Ascending aorta (tissue), 2 donors: ENCODE data around the gene CD300LF. TPM values are rescaled to one million over a fixed set of nuclear protein-coding genes. Genes with fewer than 3 reads are reported as not detected.
A peak's percentile ranks its signal among the peaks of the same experiment; 100 is the strongest.

ENCODE experiments used
- DNase-seq, 2 donors: peaks; one replicate each; pipeline ENCODE4 v3.0.0-alpha.2; 2019; ENCODE audit warnings: low spot score in 2 of 2
- H3K27ac ChIP-seq, 2 donors: fragments of 200-600 bp; sonication (generic); one replicate each; pipeline ENCODE4 v1.5.1; 2016 to 2017; ENCODE audit warnings: mild to moderate bottlenecking in 1 of 2
- H3K27me3 ChIP-seq: fragments of 200-600 bp; sonication (generic); one replicate; pipeline ENCODE4 v1.5.1; 2017
- H3K36me3 ChIP-seq, 2 donors: fragments of 200-600 bp; sonication (generic); one replicate each; pipeline ENCODE4 v1.5.1; 2016
- H3K4me1 ChIP-seq, 2 donors: fragments of 200-600 bp; sonication (generic); one replicate each; pipeline ENCODE4 v1.5.1; 2016 to 2017; ENCODE audit warnings: mild to moderate bottlenecking in 1 of 2
- H3K4me3 ChIP-seq, 2 donors: fragments of 200-600 bp; sonication (generic); one replicate each; pipeline ENCODE4 v1.5.1; 2016 to 2017; ENCODE audit warnings: mild to moderate bottlenecking in 1 of 2
- H3K9me3 ChIP-seq, 2 donors: fragments of 200-600 bp; sonication (generic); one replicate each; pipeline ENCODE4 v1.5.1; 2016
- CTCF ChIP-seq, 3 experiments: fragments of 200-600 bp in 2 of 3; fragments of 450-650 bp in 1 of 3; sonication (generic) in 2 of 3; IDR thresholded peaks; one replicate each; pipeline ENCODE4 v1.5.1; 2016 to 2019; ENCODE audit warnings: antibody characterized with exemption in 3 of 3, mild to moderate bottlenecking in 1 of 3, moderate library complexity in 1 of 3
- intact Hi-C: fragments of 100-400 bp; cut with DNase I; formaldehyde crosslinking; loops from one replicate; pipeline ENCODE4 v1.15.1; 2023
- total RNA-seq: library from RNA; depleted of rRNA; stranded (reverse); fragments of >200 nt; gene quantifications from one replicate; pipeline ENCODE4 v1.1.0, GENCODE V29; 2016

Gene CD300LF
- total RNA-seq, 1 donor from 2014 or later, result not detected

- no peak overlapping the region for H3K4me3 ChIP-seq
- no peaks in the 10 kb centered on the region for H3K9me3 ChIP-seq
- DNase-seq, result peak in 1 of 2 donors; percentile 54
- no peaks in the 10 kb centered on the region for H3K36me3 ChIP-seq
- no peaks in the 10 kb centered on the region for H3K27me3 ChIP-seq
- TF ChIP-seq CTCF (IDR thresholded peaks at IDR 0.05), result no peak
- no peak overlapping the region for H3K27ac ChIP-seq
- peaks cover 4 to 15% of the 10 kb centered on the region in 2 donors for H3K4me1 ChIP-seq
- intact Hi-C loops, result loop anchor here (5.0 kb wide), 1 partner anchor 294 kb away; no protein-coding TSS in a partner anchor
These were observed 33.7 kb upstream of the CD300LF start for GRCh38 chr17:74746376-74746775.

GRCh38 chr17:74745548-74746177 lies 32.9 kb upstream of the CD300LF start:
- intact Hi-C loops, result loop anchor here (2.0 to 5.0 kb wide), 2 partner anchors 213 to 293 kb away; no protein-coding TSS in a partner anchor
- TF ChIP-seq CTCF (IDR thresholded peaks at IDR 0.05), result no peak
- Histone ChIP-seq H3K4me3 (no peak overlapping the region), H3K4me1 (peaks cover 4 to 14% of the 10 kb centered on the region in 2 donors), H3K27ac (no peak overlapping the region), H3K36me3 (no peaks in the 10 kb centered on the region), H3K27me3 (no peaks in the 10 kb centered on the region), H3K9me3 (no peaks in the 10 kb centered on the region)
- DNase-seq, result no peak

GRCh38 chr17:74744714-74745547 lies 32.2 kb upstream of the CD300LF start:
- Histone ChIP-seq H3K4me1 (peaks cover 4 to 6% of the 10 kb centered on the region in 2 donors), H3K27me3 (no peaks in the 10 kb centered on the region), H3K9me3 (no peaks in the 10 kb centered on the region), H3K36me3 (no peaks in the 10 kb centered on the region), H3K4me3 (peak overlapping the region in 1 of 2 donors; percentile 38), H3K27ac (peak overlapping the region; percentile 42 to 49)
- TF ChIP-seq CTCF (IDR thresholded peaks at IDR 0.05), result peak; percentile 99 to 100 (median 99)
- intact Hi-C loops, result loop anchor here (1.0 to 5.0 kb wide), 4 partner anchors 25 to 293 kb away; no protein-coding TSS in a partner anchor
- peak in 1 of 2 donors; percentile 97 for DNase-seq

GRCh38 chr17:74744349-74744713 lies 31.6 kb upstream of the CD300LF start:
- intact Hi-C loops, result loop anchor here (1.0 to 2.0 kb wide), 3 partner anchors 26 to 214 kb away; no protein-coding TSS in a partner anchor
- H3K4me3 ChIP-seq, result no peak overlapping the region
- no peaks in the 10 kb centered on the region for H3K36me3 ChIP-seq
- H3K4me1 ChIP-seq, result peaks cover 4 to 6% of the 10 kb centered on the region in 2 donors
- no peak overlapping the region for H3K27ac ChIP-seq
- H3K9me3 ChIP-seq, result no peaks in the 10 kb centered on the region
- TF ChIP-seq CTCF (IDR thresholded peaks at IDR 0.05), result no peak
- no peaks in the 10 kb centered on the region for H3K27me3 ChIP-seq
- DNase-seq, result no peak

- Histone ChIP-seq H3K4me3 (no peak overlapping the region), H3K27me3 (no peaks in the 10 kb centered on the region), H3K9me3 (no peaks in the 10 kb centered on the region), H3K27ac (no peak overlapping the region), H3K4me1 (peaks cover 3 to 6% of the 10 kb centered on the region in 2 donors), H3K36me3 (no peaks in the 10 kb centered on the region)
- intact Hi-C loops, result loop anchor here (1.0 to 2.0 kb wide), 3 partner anchors 27 to 215 kb away; no protein-coding TSS in a partner anchor
- no peak for DNase-seq
- TF ChIP-seq CTCF (IDR thresholded peaks at IDR 0.05), result no peak
These were observed 31.0 kb upstream of the CD300LF start for GRCh38 chr17:74743755-74744154.
